SK-N-MC (cell line): ENCODE measurements around the gene CLCN1.

Experiments used
- EZH2 ChIP-seq: fragments of 200-600 bp; sonication (generic); IDR thresholded peaks from one replicate; pipeline ENCODE4 v1.6.1; 2017; ENCODE audit warnings: antibody characterized with exemption
- POLR2AphosphoS5 ChIP-seq: IDR thresholded peaks from 2 replicates; pipeline ENCODE4 v1.6.1; 2012; ENCODE audit warnings: mild to moderate bottlenecking, low read depth, low read length, borderline replicate concordance

GRCh38 chr7:143331179-143331801, 15.4 kb downstream of the CLCN1 start:
- TF ChIP-seq POLR2AphosphoS5 (no peak), EZH2 (no peak)
